Kidney (tissue), 14 donors: Measurements from ENCODE around the gene RIOX2. TPM values are rescaled to one million over a fixed set of nuclear protein-coding genes. Genes with fewer than 3 reads are reported as not detected.

Source experiments
- DNase-seq, 5 donors: peaks; one replicate each; pipeline ENCODE4 v3.0.0-alpha.2; 2013 to 2020
- FAIRE-seq: peaks from 2 replicates; lab custom pipeline; 2012; peaks lifted over from hg19 to GRCh38; lab: Jason Lieb, UNC
- H3K27ac ChIP-seq, 2 donors: one replicate each; pipeline ENCODE4 v1.7.0; 2013; ENCODE audit warnings: low read depth in 2 of 2, low read length in 2 of 2, inconsistent platforms in 1 of 2
- H3K27me3 ChIP-seq: one replicate; pipeline ENCODE4 v1.7.1; 2013; ENCODE audit warnings: low read length, inconsistent platforms; ENCODE audit not compliant: control insufficient read depth, insufficient read depth
- H3K36me3 ChIP-seq, 3 donors: one replicate each; pipeline versions ENCODE4 v1.7.0 to v1.7.1; 2013; ENCODE audit warnings: low read length in 3 of 3, control low read depth in 1 of 3, inconsistent platforms in 1 of 3; ENCODE audit not compliant: insufficient read depth in 3 of 3, control insufficient read depth in 2 of 3
- H3K4me1 ChIP-seq, 3 donors: one replicate each; pipeline versions ENCODE4 v1.7.0 to v1.7.1; 2013; ENCODE audit warnings: low read length in 3 of 3, inconsistent platforms in 1 of 3, low read depth in 1 of 3; ENCODE audit not compliant: control insufficient read depth in 2 of 3, insufficient read depth in 2 of 3
- H3K4me3 ChIP-seq, 3 donors: one replicate each; pipeline versions ENCODE4 v1.7.0 to v1.8.1; 2013; ENCODE audit warnings: low read length in 3 of 3, control low read depth in 1 of 3, inconsistent platforms in 1 of 3
- H3K9ac ChIP-seq, 3 donors: one replicate each; pipeline versions ENCODE4 v1.7.0 to v1.7.1; 2013; ENCODE audit warnings: low read length in 3 of 3, control low read depth in 1 of 3, inconsistent platforms in 1 of 3
- H3K9me3 ChIP-seq, 3 donors: one replicate each; pipeline versions ENCODE4 v1.7.0 to v1.7.1; 2013; ENCODE audit warnings: low read length in 3 of 3, control low read depth in 1 of 3, inconsistent platforms in 1 of 3; ENCODE audit not compliant: control insufficient read depth in 2 of 3, insufficient read depth in 1 of 3
- CTCF ChIP-seq: IDR thresholded peaks from 3 replicates; pipeline ENCODE4 v1.5.1; 2012; ENCODE audit warnings: mild to moderate bottlenecking, moderate library complexity, borderline replicate concordance; ENCODE audit not compliant: insufficient read depth; ENCODE audit errors: extremely low read depth
- intact Hi-C: fragments of 100-400 bp; cut with DNase I; formaldehyde crosslinking; loops from one replicate; pipeline ENCODE4 v1.11.1; 2022
- polyA plus RNA-seq: library from polyadenylated mRNA; stranded (reverse); fragments of 350-450 nt; fragmentation: Illumina TruSeq; extraction: RNeasy Lipid Tissue Mini Kit (QIAGEN cat#74804); gene quantifications from one replicate; pipeline ENCODE4 v1.2.3, GENCODE V29; 2014; ENCODE audit warnings: low read depth, low replicate concordance; ENCODE audit not compliant: insufficient read depth
- total RNA-seq: library from RNA; stranded (reverse); fragmentation: NEBNext Ultra II Directional; extraction: Animal tissue kit (Norgen Biotek cat#: 25700); gene quantifications from one replicate; pipeline ENCODE4 v1.2.1, GENCODE V29; 2021
- donor health status: control.
- donor health status: control.
- donor health status: control.
- donor health status: control.
- donor health status: control.
- donor health status: DM: yes; HTN: yes; CAD: no.
- donor health status: Normal renal cell carcinoma (clear cell type).

The RIOX2 gene
- total and polyA plus RNA-seq, 2 donors from 2014 or later: 19.8 to 26.7 TPM

GRCh38 chr3:97992547-97993173 lies 20.4 kb upstream of the RIOX2 start:
- intact Hi-C loops: no loop called here
- H3K9me3 ChIP-seq: no peaks in the 10 kb centered on the region
- no peak for TF ChIP-seq CTCF
- FAIRE-seq (no peak), DNase-seq (no peak)
- H3K4me3 ChIP-seq: no peak overlapping the region
- H3K9ac ChIP-seq: no peak overlapping the region
- no peaks in the 10 kb centered on the region for H3K27me3 ChIP-seq
- no peaks in the 10 kb centered on the region for H3K4me1 ChIP-seq
- no peak overlapping the region for H3K27ac ChIP-seq
- H3K36me3 ChIP-seq: no peaks in the 10 kb centered on the region

- Histone ChIP-seq H3K4me1 (no peaks in the 10 kb centered on the region), H3K27me3 (no peaks in the 10 kb centered on the region), H3K4me3 (no peak overlapping the region), H3K36me3 (no peaks in the 10 kb centered on the region), H3K27ac (no peak overlapping the region), H3K9me3 (no peaks in the 10 kb centered on the region), H3K9ac (no peak overlapping the region)
- no peak for TF ChIP-seq CTCF
- DNase-seq (no peak), FAIRE-seq (no peak)
- intact Hi-C loops: no loop called here
These were observed 19.1 kb upstream of the RIOX2 start for GRCh38 chr3:97991293-97991682.

- H3K27me3 ChIP-seq: no peaks in the 10 kb centered on the region
- no peak for DNase-seq
- no peaks in the 10 kb centered on the region for H3K9me3 ChIP-seq
- intact Hi-C loops: no loop called here
- no peaks in the 10 kb centered on the region for H3K36me3 ChIP-seq
- no peak for FAIRE-seq
- no peak overlapping the region for H3K4me3 ChIP-seq
- no peak overlapping the region for H3K9ac ChIP-seq
- H3K4me1 ChIP-seq: no peaks in the 10 kb centered on the region
- no peak for TF ChIP-seq CTCF
- H3K27ac ChIP-seq: no peak overlapping the region
These were observed 18.5 kb upstream of the RIOX2 start for GRCh38 chr3:97990624-97991292.
